Eye (tissue), 1 donor: Measurements from ENCODE around the gene TANK.
"Not testable (repeated sequence)": the region's sequence is repeated elsewhere in the genome, so short reads cannot be mapped to it uniquely, and the experiment has no call there.

Source experiments
- DNase-seq: peaks from one replicate; pipeline ENCODE4 v3.0.0-alpha.2; 2015

TANK gene

GRCh38 chr2:161233858-161234431 is 73.7 kb downstream of the TANK start:
- DNase-seq = no peak

GRCh38 chr2:161234627-161235026 is 74.4 kb downstream of the TANK start:
- no peak for DNase-seq

GRCh38 chr2:161237392-161238264 is 77.4 kb downstream of the TANK start:
- peak; percentile 91 for DNase-seq

- no peak for DNase-seq
Observed at GRCh38 chr2:161238265-161238559, 78.0 kb downstream of the TANK start.

- DNase-seq = peak; percentile 89
Observed at GRCh38 chr2:161238560-161239325, 78.5 kb downstream of the TANK start.

GRCh38 chr2:161239326-161240109 is 79.3 kb downstream of the TANK start:
- peak; percentile 80 for DNase-seq

- DNase-seq = no peak
Observed at GRCh38 chr2:161241894-161242293, 81.7 kb downstream of the TANK start.

GRCh38 chr2:161243312-161243711 is 83.1 kb downstream of the TANK start:
- no peak for DNase-seq

- DNase-seq = peak; percentile 9
Observed at GRCh38 chr2:161243905-161244304, 83.7 kb downstream of the TANK start.

GRCh38 chr2:161244387-161245260 is 84.4 kb downstream of the TANK start:
- DNase-seq = peak; percentile 20

- DNase-seq = peak; percentile 55
Observed at GRCh38 chr2:161245261-161245553, 85.0 kb downstream of the TANK start.

- peak; percentile 30 for DNase-seq
Observed at GRCh38 chr2:161245671-161246070, 85.4 kb downstream of the TANK start.

GRCh38 chr2:161246281-161246680 is 86.1 kb downstream of the TANK start:
- DNase-seq = peak; percentile 32

- peak; percentile 65 for DNase-seq
Observed at GRCh38 chr2:161250864-161251436, 90.7 kb downstream of the TANK start.

- DNase-seq = no peak
Observed at GRCh38 chr2:161257123-161257952, 97.1 kb downstream of the TANK start.

- DNase-seq = no peak
Observed at GRCh38 chr2:161265874-161266273, 105.6 kb downstream of the TANK start.

GRCh38 chr2:161269111-161269510 is 108.9 kb downstream of the TANK start:
- no peak for DNase-seq

- DNase-seq = peak; percentile 65
Observed at GRCh38 chr2:161273038-161273760, 113.0 kb downstream of the TANK start.

- DNase-seq = not testable (repeated sequence)
Observed at GRCh38 chr2:161278564-161279229, 118.5 kb downstream of the TANK start.
